ENCODE results near the gene TASOR. TPM values are rescaled to one million over a fixed set of nuclear protein-coding genes. Genes with fewer than 3 reads are reported as not detected.

The TASOR gene, protein sequence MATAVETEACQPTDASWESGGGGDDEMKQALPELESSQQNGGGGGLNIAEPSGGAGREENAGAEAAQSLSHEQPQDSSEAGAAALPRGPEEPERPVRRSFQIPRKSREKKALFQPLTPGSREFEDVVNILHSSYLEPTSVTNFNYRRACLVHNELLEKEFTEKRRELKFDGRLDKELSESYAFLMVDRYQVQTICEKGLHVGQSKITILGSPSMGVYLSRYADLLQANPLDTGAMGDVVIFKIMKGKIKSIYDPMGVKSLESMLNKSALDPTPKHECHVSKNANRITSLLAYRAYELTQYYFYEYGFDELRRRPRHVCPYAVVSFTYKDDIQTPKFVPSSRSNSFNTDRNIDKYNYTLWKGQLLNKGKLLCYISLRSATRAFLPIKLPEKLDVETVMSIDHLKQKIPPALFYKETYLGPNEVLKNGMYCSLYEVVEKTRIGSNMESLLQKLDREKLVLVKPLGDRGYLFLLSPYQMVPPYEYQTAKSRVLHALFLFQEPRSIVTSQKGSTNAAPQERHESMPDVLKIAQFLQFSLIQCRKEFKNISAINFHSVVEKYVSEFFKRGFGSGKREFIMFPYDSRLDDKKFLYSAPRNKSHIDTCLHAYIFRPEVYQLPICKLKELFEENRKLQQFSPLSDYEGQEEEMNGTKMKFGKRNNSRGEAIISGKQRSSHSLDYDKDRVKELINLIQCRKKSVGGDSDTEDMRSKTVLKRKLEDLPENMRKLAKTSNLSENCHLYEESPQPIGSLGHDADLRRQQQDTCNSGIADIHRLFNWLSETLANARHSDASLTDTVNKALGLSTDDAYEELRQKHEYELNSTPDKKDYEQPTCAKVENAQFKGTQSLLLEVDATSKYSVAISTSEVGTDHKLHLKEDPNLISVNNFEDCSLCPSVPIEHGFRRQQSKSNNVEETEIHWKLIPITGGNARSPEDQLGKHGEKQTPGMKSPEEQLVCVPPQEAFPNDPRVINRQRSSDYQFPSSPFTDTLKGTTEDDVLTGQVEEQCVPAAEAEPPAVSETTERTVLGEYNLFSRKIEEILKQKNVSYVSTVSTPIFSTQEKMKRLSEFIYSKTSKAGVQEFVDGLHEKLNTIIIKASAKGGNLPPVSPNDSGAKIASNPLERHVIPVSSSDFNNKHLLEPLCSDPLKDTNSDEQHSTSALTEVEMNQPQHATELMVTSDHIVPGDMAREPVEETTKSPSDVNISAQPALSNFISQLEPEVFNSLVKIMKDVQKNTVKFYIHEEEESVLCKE (N-terminal part only)
- total RNA-seq = 42.1 and 45.9 TPM in 2 replicates

GRCh38 chr3:56683122-56683817 is at the start of gene TASOR:
TSS of gene TASOR (minus strand) at chr3:56683265. CDS start at chr3:56683006, 259 bp downstream.

Other genes with a start within 250 kb of the TASOR start
- gene ERC2, start 214.8 kb downstream of the TASOR start, total RNA-seq = 0.05 and 0.13 TPM in 2 replicates
- gene CCDC66, start 126.1 kb downstream of the TASOR start, total RNA-seq = 6.3 and 6.6 TPM in 2 replicates
- 6.7 and 6.9 TPM in 2 replicates for gene ARHGEF3, start 118.7 kb upstream of the TASOR start, total RNA-seq

Data from mammary microvascular endothelial cell (primary cell).